Amniotic epithelial cell (primary cell): Measurements from ENCODE around the gene ZNF664.
A peak's percentile ranks its signal among the peaks of the same experiment; 100 is the strongest.
"Not testable (repeated sequence)": the region's sequence is repeated elsewhere in the genome, so short reads cannot be mapped to it uniquely, and the experiment has no call there.

Source experiments
- DNase-seq: peaks from one replicate; pipeline ENCODE4 v3.0.0-alpha.2; 2010; ENCODE audit warnings: low read depth

Gene ZNF664

GRCh38 chr12:123941624-123942237 lies 31.3 kb upstream of the ZNF664 start:
- DNase-seq: no peak

- DNase-seq: peak; percentile 75
Observed at GRCh38 chr12:123942238-123942653, 30.8 kb upstream of the ZNF664 start.

GRCh38 chr12:123942911-123943648 lies 29.9 kb upstream of the ZNF664 start:
- peak; percentile 78 for DNase-seq

GRCh38 chr12:123943816-123944215 lies 29.2 kb upstream of the ZNF664 start:
- DNase-seq: no peak

- DNase-seq: no peak
Observed at GRCh38 chr12:123944696-123945095, 28.3 kb upstream of the ZNF664 start.

GRCh38 chr12:123945287-123946151 lies 27.5 kb upstream of the ZNF664 start:
- DNase-seq: no peak

GRCh38 chr12:123946152-123946515 lies 26.9 kb upstream of the ZNF664 start:
- no peak for DNase-seq

- DNase-seq: not testable (repeated sequence)
Observed at GRCh38 chr12:123946516-123947505, 26.2 kb upstream of the ZNF664 start.

GRCh38 chr12:123947531-123947930 lies 25.5 kb upstream of the ZNF664 start:
- not testable (repeated sequence) for DNase-seq

- no peak for DNase-seq
Observed at GRCh38 chr12:123948401-123948795, 24.6 kb upstream of the ZNF664 start.

- no peak for DNase-seq
Observed at GRCh38 chr12:123948796-123949769, 23.9 kb upstream of the ZNF664 start.

GRCh38 chr12:123949770-123950165 lies 23.2 kb upstream of the ZNF664 start:
- DNase-seq: no peak

GRCh38 chr12:123950476-123951349 lies 22.3 kb upstream of the ZNF664 start:
- DNase-seq: no peak

GRCh38 chr12:123951467-123951866 lies 21.5 kb upstream of the ZNF664 start:
- DNase-seq: no peak

- no peak for DNase-seq
Observed at GRCh38 chr12:123952037-123952436, 21.0 kb upstream of the ZNF664 start.

GRCh38 chr12:123954647-123955350 lies 18.2 kb upstream of the ZNF664 start:
- no peak for DNase-seq

- DNase-seq: no peak
Observed at GRCh38 chr12:123956249-123956648, 16.8 kb upstream of the ZNF664 start.

- no peak for DNase-seq
Observed at GRCh38 chr12:123957196-123957595, 15.8 kb upstream of the ZNF664 start.

- no peak for DNase-seq
Observed at GRCh38 chr12:123958462-123958861, 14.6 kb upstream of the ZNF664 start.
